Skeletal muscle tissue (tissue), 4 donors: Measurements from ENCODE around the gene SNAP29. TPM values are rescaled to one million over a fixed set of nuclear protein-coding genes. Genes with fewer than 3 reads are reported as not detected.
A peak's percentile ranks its signal among the peaks of the same experiment; 100 is the strongest.

Experiments
- H3K27ac ChIP-seq: one replicate; pipeline ENCODE4 v1.7.0; 2013; ENCODE audit warnings: mild to moderate bottlenecking, low read depth, low read length, inconsistent platforms
- H3K27me3 ChIP-seq, 3 donors: one replicate each; pipeline ENCODE4 v1.7.0; 2013; ENCODE audit warnings: low read length in 3 of 3; ENCODE audit not compliant: control insufficient read depth in 3 of 3, insufficient read depth in 3 of 3
- H3K36me3 ChIP-seq, 3 donors: one replicate each; pipeline ENCODE4 v1.7.0; 2013; ENCODE audit warnings: low read length in 3 of 3; ENCODE audit not compliant: control insufficient read depth in 3 of 3, insufficient read depth in 3 of 3
- H3K4me1 ChIP-seq, 3 donors: one replicate each; pipeline ENCODE4 v1.7.0; 2013; ENCODE audit warnings: low read length in 3 of 3, mild to moderate bottlenecking in 3 of 3; ENCODE audit not compliant: control insufficient read depth in 3 of 3, insufficient read depth in 3 of 3
- H3K4me3 ChIP-seq, 3 donors: one replicate each; pipeline ENCODE4 v1.7.0; 2013; ENCODE audit warnings: low read length in 3 of 3
- H3K9ac ChIP-seq, 3 donors: one replicate each; pipeline ENCODE4 v1.7.0; 2013; ENCODE audit warnings: low read length in 3 of 3, mild to moderate bottlenecking in 3 of 3, moderate library complexity in 2 of 3, low read depth in 1 of 3
- H3K9me3 ChIP-seq, 3 donors: one replicate each; pipeline ENCODE4 v1.7.0; 2013; ENCODE audit warnings: low read length in 3 of 3; ENCODE audit not compliant: control insufficient read depth in 3 of 3
- total RNA-seq: library from RNA; depleted of rRNA; stranded (reverse); fragments of >200 nt; gene quantifications from one replicate; pipeline ENCODE4 v1.2.3, GENCODE V29; 2014
- donor health status: Osteomylitis.

Gene SNAP29
- total RNA-seq, 1 donor from 2014 or later: 5.2 TPM

- Histone ChIP-seq H3K9ac (no peak overlapping the region), H3K27ac (no peak overlapping the region), H3K36me3 (no peaks in the 10 kb centered on the region), H3K4me1 (peaks cover under 1 to 6% (median 4%) of the 10 kb centered on the region in 3 donors), H3K9me3 (no peaks in the 10 kb centered on the region), H3K4me3 (no peak overlapping the region), H3K27me3 (no peaks in the 10 kb centered on the region)
Measured at GRCh38 chr22:20852076-20852475, 6.7 kb upstream of the SNAP29 start.

- peaks cover 5 to 10% (median 8%) of the 10 kb centered on the region in 3 donors for H3K4me1 ChIP-seq
- H3K9me3 ChIP-seq: no peaks in the 10 kb centered on the region
- no peak overlapping the region for H3K4me3 ChIP-seq
- no peaks in the 10 kb centered on the region for H3K27me3 ChIP-seq
- no peak overlapping the region for H3K9ac ChIP-seq
- no peaks in the 10 kb centered on the region for H3K36me3 ChIP-seq
- H3K27ac ChIP-seq: no peak overlapping the region
Measured at GRCh38 chr22:20852503-20852902, 6.3 kb upstream of the SNAP29 start.

DNA sequence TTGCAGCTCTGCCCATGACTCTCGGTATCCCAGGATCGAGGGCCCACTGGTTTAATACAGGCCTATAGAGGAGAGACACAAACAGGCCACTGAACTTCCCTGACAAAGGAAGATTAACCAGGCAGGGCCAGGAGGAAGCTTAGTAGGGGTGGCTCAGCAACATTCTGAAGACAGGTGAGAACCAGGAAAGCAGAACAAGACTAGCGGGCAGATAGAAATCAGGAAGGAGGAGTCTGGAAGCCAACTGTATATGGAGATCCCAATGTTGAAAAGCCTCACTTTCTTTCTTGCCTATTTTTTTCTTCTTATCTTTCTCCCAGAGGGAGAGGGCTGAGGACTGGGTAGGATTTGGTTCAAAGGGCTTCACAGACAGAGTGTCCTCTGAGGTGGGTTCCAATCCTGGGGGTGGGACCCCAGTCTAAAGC, 5.6 kb upstream of the SNAP29 start:
- H3K36me3 ChIP-seq: no peaks in the 10 kb centered on the region
- H3K27me3 ChIP-seq: no peaks in the 10 kb centered on the region
- H3K27ac ChIP-seq: no peak overlapping the region
- peaks cover 11 to 16% (median 13%) of the 10 kb centered on the region in 3 donors for H3K4me1 ChIP-seq
- H3K4me3 ChIP-seq: no peak overlapping the region
- no peak overlapping the region for H3K9ac ChIP-seq
- no peaks in the 10 kb centered on the region for H3K9me3 ChIP-seq

- H3K9ac ChIP-seq: peak overlapping the region in 2 of 3 donors; percentile 78 to 79
- H3K36me3 ChIP-seq: peaks cover 0 to 2% (median 1%) of the 10 kb centered on the region in 3 donors
- H3K27ac ChIP-seq: no peak overlapping the region
- H3K9me3 ChIP-seq: no peaks in the 10 kb centered on the region
- no peaks in the 10 kb centered on the region for H3K27me3 ChIP-seq
- peaks cover 14 to 26% (median 22%) of the 10 kb centered on the region in 3 donors for H3K4me1 ChIP-seq
- peak overlapping the region; percentile 78 to 92 (median 88) for H3K4me3 ChIP-seq
Measured at GRCh38 chr22:20857247-20857643, 1.6 kb upstream of the SNAP29 start.

DNA sequence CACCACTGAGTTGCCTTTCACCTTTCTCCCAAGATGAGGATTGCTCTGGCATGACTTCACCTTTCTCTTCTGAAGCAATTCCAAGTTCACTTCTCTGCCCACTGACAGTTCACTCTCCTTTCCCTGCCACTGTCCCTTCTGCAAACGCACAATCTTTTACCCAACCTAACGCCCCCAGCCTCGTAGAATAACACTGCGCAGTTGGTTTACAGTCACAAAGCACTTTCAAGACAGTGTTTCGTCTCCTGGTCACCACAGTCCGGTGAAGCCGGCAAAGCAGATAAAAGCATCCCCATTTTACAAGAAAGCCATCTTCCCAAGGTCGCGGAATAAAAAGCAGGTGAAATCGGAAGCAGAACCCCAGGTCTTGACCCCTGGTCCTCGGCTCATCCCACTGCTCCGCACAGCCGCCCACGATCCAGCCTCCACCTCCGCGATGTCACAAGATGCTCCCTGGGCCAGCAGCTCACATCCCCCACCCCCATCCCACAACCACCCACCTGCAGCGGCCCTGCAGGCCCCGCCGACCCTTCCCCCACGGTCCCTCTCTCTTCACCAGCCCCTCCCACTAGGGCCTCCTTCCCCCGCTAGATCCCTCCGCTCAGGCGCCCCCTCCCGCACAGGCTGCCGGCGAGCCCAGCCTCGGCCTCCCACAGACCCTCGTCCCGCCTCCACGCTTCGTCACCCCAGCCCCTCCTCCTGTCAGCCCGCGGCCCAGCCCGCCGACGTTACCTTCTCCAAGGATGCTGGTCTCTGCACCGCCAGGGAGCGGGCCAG, 781 bp upstream of the SNAP29 start:
- Histone ChIP-seq H3K27me3 (no peaks in the 10 kb centered on the region), H3K36me3 (peaks cover 0 to 7% (median 3%) of the 10 kb centered on the region in 3 donors), H3K27ac (peak overlapping the region; percentile 81), H3K9me3 (no peaks in the 10 kb centered on the region), H3K4me1 (peaks cover 15 to 26% (median 25%) of the 10 kb centered on the region in 3 donors), H3K4me3 (peak overlapping the region; percentile 78 to 92 (median 88)), H3K9ac (peak overlapping the region; percentile 78 to 86 (median 79))

DNA sequence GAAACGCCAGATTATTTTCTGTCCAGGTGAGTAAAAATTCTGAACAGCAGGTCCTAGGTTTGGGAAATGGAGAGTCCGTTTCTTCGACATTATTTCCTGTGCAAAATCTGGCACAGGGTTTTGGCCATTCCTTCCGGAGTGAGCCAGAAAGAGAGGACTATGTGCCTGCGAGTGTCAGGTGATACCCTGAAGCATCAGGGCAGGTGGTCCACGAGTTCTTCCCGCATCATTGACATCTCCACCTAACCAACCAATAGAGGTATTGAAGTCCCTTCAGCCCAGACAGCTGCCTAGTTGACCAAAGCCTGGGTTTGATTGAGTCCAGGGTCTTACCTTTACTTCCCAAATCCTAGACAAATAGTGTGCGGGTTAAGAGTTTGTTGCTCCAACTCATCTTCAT, 808 bp downstream of the SNAP29 start:
- Histone ChIP-seq H3K9ac (peak overlapping the region; percentile 81 to 87 (median 82)), H3K4me1 (peaks cover 17 to 35% (median 30%) of the 10 kb centered on the region in 3 donors), H3K4me3 (peak overlapping the region; percentile 88 to 92 (median 89)), H3K27ac (peak overlapping the region; percentile 88), H3K9me3 (no peaks in the 10 kb centered on the region), H3K27me3 (no peaks in the 10 kb centered on the region), H3K36me3 (peaks cover 0 to 11% (median 10%) of the 10 kb centered on the region in 3 donors)

DNA sequence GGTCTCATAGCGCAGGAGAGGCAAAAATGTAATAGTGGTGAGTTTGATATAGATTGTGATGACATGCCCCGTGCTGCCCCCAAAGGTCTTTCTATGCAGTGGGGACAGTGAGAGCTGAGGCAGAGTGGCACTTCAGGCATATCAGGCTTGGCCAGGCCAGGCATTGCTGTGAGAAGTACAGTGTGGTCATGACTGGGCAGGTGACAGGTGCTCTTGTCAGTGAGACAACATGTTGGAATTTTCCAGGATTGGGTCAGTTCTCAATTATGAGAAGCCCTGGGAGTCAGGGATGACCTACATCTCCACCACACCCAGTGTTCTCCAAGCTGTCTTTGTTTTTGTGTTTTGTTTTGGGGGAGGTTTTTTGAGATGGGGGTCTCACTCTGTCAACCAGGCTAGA, 3.7 kb downstream of the SNAP29 start:
- Histone ChIP-seq H3K27ac (no peak overlapping the region), H3K9ac (no peak overlapping the region), H3K36me3 (peaks cover 6 to 13% (median 10%) of the 10 kb centered on the region in 3 donors), H3K27me3 (no peaks in the 10 kb centered on the region), H3K4me3 (no peak overlapping the region), H3K9me3 (no peaks in the 10 kb centered on the region), H3K4me1 (peaks cover 21 to 41% (median 36%) of the 10 kb centered on the region in 3 donors)

DNA sequence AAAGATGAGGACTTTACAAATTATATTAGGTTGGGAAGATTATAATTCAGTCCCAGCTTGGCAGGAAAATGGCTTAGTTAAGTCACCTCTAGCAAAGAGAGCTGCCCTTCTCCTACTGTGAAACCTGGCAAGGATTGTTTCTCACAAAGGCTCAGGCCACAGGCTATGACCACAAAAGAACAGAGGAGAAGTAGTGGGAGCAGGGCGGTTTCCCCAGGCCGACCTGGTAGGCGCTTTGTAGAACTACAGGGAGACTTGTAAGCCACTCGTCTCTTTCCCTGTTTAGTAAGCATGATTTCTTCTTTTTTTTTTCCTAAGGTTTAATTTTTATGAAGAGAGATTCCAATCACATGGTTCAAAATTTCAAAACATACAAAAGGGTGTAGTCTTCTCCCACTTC, 4.6 kb downstream of the SNAP29 start:
- Histone ChIP-seq H3K9me3 (no peaks in the 10 kb centered on the region), H3K27ac (no peak overlapping the region), H3K4me3 (no peak overlapping the region), H3K4me1 (peaks cover 20 to 40% (median 37%) of the 10 kb centered on the region in 3 donors), H3K9ac (no peak overlapping the region), H3K36me3 (peaks cover 7 to 13% (median 10%) of the 10 kb centered on the region in 3 donors), H3K27me3 (no peaks in the 10 kb centered on the region)

DNA sequence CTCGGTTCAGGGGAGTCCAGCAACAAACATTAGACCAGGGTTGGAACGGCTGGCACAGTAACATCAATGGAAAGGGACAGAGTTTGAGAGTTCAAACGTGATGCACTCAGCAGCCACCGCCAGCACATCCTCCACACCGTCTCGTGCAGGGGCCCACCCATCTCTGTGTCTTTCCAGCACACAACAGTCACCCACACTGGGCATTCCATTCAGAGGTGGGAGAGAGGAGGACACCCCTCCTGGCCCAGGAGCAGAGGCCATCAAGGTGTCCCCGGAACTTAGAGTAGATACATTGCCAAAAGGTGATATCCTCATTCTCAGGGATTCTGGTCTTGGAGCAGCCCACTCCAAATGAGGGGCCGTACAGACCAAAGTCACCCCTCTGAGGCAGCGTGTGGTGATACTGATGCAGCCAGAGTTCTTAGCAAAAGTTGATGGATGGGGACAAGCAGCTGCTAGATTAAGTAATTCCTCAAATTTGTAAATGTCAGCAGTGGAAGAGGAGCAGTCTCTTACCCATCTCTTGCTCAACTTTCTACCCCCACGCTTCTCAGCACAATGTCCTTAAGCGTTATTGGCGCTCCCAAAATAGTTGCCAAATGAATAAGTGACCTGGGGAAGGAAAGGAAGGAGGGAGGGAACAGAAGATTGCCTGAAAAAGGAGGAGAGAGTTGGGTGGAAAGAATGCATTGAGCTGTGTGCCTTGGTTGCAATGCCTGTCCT, 5.5 kb downstream of the SNAP29 start:
- Histone ChIP-seq H3K4me3 (no peak overlapping the region), H3K9me3 (no peaks in the 10 kb centered on the region), H3K27ac (no peak overlapping the region), H3K27me3 (no peaks in the 10 kb centered on the region), H3K4me1 (peaks cover 20 to 36% (median 34%) of the 10 kb centered on the region in 3 donors), H3K36me3 (peaks cover 7 to 13% (median 10%) of the 10 kb centered on the region in 3 donors), H3K9ac (no peak overlapping the region)

- Histone ChIP-seq H3K36me3 (peaks cover 11 to 15% (median 12%) of the 10 kb centered on the region in 3 donors), H3K27me3 (no peaks in the 10 kb centered on the region), H3K4me3 (no peak overlapping the region), H3K9me3 (no peaks in the 10 kb centered on the region), H3K4me1 (peaks cover 17 to 30% (median 28%) of the 10 kb centered on the region in 3 donors), H3K9ac (no peak overlapping the region), H3K27ac (no peak overlapping the region)
Measured at GRCh38 chr22:20865331-20865730, 6.5 kb downstream of the SNAP29 start.
